GM19463 (cell line): ENCODE measurements around the gene MGMT.

ENCODE experiments used
- ATAC-seq: cut with Tn5 transposase; IDR thresholded peaks from one replicate; pipeline ENCODE4 v1.9.1; 2021; ENCODE audit warnings: mild to moderate bottlenecking, moderate library complexity; ENCODE audit not compliant: unreplicated experiment

The MGMT gene

DNA sequence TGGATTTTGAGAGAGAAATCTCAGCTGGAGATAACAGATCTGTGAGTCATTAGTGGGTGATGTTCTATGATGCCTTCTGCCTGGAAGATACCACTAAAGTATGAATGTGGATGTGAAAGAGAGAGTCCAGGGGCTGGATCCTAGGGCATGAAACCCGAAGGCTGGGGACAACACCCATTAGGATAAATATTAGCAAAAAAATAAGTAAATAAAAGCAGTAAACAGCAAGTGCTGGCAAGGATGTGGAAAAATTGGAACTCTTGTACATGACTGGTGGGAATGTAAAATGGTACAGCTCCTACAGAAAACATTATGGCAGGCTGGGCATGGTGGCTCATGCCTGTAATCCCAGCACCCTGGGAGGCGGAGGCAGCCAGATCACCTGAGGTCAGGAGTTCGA is 16.6 kb upstream of the MGMT start:
- ATAC-seq = no peak

DNA sequence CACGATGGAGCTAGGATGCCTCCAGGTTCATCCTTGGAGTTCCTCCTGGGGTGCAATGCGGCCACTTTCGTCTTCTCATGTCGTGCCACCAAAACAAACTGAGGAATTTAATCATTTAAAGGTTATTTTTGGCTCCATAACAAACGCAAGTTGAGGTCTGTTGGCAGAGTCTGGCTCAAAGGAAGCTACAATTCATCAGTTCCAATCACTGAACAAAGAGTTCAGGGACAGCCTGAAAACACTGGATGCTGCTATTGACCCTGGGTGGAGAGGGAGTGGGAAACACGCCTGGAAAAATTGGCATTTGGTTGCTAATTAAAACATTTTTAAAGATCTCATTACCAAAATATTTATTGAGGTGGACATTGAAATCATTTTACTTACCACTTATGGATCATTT is 11.4 kb upstream of the MGMT start:
- ATAC-seq = no peak

DNA sequence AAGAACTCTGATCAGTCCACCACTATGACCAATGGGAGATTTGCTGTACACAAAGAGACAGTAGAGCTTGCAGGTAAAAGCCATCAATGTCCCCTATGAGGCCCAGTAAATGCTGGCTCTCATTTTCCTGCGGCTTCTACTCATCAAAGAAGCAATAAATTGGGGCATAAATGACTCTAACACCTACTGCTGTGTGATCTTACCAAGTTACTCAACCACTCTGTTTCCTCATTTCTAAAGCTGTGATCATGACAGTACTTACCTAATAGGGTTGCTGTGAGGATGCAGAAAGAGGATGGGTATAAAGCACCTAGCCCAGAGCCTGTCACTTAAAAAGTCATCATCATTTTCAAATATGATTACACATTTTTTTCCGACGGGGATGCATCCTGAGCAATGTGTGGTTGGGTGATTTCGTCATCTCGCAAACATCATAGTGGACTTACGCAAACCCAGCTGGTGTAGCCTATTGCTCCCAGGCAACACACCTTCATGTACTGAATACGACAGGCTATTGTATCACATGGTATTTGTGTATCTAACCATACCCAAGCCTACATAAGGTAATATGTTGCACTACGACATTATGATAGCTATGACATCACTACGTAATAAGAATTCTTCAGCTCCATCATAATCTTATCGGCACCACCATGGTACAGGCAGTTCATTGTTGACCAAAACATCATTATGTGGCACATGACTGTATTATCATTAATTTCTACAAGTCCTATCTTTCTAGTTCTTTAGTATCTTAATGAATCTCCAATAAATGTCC is 7.1 kb upstream of the MGMT start:
- ATAC-seq = no peak

DNA sequence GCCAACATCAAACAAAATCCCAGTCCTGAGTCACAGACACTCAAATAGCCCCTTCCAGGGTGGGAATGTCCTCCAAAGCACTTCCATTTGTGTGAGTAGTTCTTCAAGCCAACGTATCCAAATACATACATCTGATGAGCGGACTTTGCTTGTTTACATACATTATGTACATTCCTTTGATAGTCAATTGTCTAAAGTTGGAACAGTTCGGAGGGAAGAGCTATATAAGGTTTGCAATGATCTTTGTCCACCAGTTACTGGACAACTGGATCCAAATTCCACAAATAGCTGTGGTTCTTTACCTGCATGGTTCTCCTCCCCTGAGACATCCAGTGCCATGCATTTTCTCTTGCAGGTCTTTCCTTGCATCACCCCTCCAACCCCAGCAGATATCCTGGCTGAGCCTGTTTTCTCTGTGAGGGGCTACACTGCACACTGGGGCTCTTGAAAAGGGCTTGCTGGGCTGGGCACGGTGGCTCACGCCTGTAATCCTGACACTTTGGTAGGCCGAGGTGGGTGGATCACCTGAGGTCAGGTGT is 4.7 kb upstream of the MGMT start:
- ATAC-seq = no peak

DNA sequence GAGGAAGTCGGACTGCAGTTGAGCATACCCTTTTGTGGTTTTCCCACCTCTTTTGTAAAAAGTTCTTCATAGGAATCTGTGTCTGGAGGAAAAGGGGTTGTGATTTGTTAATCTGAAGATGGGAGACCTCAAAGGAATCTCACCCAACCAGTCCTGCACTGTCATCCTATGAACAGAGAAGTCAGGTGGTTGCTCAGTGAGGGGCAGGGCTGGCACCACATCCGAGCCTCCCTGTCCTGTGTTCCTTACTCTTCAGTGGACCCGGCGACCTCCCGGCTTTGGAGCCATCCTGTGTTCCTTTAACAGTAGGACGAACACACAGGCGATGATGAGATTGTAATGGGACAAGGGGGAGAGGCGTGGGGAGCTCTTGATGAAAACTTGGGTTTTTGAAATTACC is 2.8 kb upstream of the MGMT start:
- no peak for ATAC-seq

DNA sequence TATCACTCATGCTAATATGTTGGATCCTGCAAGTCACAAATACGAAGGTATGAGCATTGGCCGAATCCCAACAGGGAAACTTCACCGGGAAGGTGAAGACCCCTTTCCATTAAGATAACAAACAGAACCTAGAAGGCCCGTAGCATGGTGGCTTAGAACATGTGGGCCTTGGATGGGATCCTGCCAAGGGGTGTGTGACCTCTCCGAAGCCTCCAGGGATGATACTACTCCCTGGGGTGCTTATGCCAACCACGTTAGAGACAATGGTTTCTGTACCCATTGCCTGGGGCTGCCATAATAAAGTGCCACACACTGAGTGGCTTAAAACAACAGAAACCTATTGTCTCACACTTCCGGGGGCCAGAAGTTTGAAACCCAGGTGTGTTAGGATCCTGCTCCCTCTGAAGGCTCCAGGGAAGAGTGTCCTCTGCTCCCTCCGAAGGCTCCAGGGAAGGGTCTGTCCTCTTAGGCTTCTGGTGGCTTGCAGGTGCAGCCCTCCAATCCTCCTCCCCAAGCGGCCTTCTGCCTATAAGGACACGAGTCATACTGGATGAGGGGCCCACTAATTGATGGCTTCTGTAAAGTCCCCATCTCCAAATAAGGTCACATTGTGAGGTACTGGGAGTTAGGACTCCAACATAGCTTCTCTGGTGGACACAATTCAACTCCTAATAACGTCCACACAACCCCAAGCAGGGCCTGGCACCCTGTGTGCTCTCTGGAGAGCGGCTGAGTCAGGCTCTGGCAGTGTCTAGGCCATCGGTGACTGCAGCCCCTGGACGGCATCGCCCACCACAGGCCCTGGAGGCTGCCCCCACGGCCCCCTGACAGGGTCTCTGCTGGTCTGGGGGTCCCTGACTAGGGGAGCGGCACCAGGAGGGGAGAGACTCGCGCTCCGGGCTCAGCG is 992 bp upstream of the MGMT start:
- no peak for ATAC-seq

DNA sequence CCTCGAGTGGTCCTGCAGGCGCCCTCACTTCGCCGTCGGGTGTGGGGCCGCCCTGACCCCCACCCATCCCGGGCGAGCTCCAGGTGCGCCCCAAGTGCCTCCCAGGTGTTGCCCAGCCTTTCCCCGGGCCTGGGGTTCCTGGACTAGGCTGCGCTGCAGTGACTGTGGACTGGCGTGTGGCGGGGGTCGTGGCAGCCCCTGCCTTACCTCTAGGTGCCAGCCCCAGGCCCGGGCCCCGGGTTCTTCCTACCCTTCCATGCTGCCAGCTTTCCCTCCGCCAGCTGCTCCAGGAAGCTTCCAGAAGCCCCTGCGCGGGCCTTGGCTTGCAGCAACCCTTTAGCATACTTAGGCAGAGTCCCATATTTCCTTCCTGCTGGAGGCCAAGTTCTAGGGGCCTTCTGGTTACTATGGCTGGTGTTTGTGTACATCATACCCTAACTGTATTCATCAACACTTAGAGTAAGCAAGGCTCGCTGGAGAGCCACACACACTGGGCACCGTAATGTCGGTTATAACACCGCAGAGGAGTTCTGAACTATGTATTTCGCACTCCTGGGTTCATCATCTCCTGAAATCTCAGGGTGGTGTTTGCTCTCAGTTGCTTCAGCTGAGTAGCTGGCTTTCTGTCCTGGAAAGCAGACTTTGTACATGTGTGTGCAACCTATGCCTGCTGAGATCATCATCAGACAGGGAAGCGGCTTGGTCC is 471 bp downstream of the MGMT start:
- ATAC-seq = peak; percentile 5

DNA sequence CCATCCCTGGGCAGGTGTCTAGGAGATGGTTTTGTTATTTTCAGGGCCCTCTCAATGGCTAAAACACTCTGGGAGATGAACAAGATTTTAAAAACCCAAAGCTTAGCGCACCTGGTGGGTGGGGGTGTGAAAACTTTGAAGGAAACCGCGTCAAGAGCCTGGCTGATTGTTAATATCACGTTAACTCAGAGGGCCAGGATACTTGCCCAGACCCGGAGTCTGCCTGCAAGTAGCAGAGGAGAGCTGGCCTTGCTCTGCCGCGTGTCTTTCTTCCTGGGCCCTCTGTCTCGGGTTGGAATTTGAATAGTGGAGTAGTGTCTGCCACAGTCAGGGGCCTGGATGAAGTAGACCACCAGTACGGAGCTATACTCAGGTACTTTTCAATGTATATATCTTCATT is 1.1 kb downstream of the MGMT start:
- no peak for ATAC-seq

DNA sequence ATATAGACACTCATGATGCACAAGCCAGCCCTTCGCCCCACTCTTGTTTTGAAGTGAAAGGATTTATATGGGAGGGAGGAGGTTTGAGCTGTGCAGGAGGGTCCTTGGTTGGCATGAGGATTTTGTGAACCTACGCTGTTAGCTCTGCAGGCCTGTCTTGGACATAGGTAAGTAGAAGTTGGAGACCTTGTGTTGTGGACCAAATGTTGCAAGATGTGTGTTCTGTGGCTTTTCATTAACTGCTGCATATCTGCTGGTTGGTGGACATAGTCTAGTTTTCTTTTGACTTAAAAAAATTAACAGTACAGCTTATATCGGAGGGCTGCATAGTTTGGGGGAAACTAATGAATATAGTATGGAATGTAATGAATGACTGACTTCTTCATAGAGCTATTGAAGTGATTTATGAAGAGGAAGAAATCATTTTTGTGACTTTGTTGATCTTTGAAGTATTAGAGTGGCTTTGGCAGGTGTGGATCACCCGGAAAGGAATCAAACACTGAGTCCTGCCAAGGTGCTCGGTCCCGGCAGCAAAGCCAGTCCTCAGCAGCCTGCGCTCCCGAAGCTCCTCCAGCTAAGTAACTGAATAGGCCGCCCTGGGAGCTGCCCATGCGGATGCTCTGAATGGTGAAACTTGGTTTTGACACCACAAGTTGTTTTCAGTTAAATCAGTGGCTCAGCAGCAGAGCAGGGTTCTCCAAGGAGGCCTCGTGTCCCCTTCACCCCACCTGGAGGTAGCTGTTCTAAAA is 3.2 kb downstream of the MGMT start:
- ATAC-seq = no peak

DNA sequence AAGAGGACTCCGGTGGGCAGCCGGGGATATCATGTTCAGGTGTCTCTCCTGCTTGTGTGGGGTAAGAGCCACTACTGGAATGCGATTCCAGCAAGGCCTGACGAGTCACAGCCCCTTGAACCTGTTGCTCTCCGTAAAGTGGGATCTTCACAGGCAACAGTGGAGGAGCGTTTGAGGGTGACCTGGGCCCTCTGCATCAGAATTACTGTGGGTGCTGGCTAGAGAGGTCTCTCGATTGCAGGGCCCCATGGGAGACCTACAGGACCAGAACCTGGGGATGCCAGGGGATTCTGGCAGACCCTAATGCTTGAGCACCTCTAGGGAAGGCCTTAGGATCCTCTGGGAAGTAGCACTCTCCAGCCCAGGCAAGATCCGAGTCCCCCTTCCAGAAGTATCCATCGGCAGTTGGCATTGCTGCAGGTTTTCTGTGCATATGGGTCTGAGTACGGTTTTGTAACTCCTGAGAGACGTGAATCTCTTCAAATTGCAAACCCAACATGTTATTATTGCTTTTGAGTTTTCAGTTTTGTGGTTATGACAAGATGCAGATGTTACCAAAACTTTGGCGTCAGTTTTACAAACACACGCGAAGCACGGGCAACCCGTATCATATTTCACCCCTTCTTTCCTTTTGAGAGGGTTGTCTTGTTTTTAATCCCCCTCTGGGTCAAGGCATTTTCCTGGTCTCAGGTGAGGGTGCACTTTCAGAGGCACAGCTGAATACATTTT is 4.6 kb downstream of the MGMT start:
- ATAC-seq = no peak

DNA sequence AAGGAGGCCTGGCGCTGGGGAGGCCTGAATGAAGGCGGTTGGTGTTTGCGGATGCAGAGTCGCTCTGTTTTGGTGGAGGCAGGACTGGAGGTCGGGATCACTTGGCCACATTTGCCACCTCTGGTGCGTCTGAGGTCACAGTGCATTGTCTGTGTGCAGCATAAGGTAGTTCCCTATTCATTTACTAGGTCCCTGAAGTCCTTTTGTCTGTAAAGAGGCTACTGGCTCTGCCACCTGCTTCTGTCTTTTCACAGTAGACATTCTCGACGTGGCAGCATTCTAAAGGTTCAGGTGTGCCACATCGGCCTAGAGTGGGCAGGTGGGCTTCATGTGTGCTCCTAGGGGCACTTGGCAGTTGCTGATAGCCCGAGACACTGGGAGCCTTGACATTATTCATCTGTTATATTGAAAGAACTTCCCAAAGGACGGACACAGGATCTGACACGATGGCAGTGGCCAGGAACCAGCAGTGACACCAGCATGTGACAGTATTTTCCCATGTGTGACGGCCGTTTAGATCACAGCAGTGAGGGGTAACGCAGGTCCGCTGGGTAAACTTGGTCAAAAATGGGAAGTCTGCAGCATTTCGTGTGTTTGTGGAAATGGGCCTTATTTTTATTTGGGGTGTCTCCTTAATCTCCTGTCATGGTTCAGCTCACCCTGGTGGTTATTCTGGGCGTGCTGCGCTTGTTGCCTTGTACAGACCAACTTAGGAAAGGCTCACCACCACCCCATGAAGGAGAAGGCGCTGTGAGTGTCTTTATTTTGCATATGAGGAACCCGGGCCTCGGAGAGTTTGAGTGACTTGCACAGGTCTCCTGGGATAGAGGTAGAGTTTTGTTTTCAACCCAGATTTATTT is 5.9 kb downstream of the MGMT start:
- ATAC-seq = no peak

DNA sequence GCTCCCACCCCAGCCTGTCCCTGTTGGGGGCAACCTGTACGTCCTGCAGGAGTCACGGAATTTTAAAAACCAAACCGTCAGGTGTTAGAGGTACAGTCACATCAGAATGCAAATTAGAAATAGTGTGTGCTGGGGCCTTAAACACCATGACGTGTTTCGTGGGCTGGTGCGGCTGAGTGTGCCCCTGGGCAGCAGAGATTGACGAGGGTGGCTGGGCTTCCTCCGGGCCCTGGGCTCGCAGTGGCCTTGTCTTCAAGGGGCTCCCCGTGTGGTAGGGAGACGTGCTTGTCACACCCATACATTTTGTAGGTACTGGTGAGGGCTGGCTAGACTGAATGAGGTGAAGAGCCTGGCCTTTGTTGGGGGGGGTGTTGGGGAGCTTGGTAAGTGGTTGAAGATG is 7.6 kb downstream of the MGMT start:
- no peak for ATAC-seq

DNA sequence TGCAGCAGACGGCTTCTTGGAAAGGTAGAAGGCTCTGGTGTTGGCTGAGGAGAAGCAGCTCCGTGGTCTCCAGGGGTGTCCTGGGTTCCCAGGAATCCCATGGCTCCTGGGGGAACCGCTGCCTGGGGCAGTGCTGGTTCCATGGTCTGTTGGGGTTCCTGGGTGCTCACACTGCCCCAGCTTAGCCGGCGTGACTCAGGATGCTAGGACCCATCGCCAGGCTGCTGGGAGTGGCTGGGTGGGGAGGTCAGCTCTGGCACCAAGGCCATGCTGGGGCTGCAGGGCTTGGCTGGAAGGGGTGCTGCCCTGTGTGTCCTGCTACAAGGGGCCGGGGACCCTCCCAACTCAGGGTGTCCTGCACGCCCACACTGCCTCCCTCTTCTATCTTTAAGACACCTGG is 9.4 kb downstream of the MGMT start:
- no peak for ATAC-seq

DNA sequence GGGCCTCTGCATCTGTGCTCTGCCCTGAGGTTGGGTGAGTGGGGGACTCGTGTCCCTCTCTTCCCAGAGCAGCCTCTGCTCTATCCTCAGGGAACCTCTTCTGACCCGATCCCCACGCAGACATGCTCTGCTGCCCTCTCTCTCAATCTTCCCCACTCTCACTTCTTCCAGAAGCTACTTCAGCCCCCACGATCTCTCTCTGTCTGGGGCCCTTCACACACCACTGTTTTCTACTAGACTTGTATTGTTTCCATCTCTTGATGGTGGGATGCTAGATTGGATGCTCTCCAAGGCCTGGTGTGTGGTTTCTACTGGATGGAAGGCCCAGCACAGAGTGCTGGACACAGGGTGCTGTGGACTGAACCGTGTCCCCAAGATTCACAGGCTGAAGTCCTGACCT is 10.0 kb downstream of the MGMT start:
- ATAC-seq = no peak

DNA sequence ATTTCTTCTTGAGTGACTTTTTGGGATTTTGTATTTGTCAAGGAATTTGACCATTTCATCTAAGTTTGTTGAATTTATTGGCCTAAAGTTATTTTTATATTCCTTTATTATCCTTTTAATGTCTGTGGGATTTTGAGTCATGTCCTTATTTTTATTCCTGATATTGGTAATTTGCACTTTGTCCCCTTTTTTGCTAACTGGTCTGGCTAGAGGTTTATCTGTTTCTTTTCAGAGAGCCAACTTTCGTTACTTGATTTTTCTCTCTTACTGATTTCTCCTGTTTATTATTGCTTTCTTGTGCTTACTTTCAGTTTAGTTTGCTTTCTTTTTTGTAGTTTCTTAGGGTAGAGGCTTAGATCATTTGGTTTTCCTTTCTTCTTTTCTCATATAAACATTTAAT is 14.6 kb downstream of the MGMT start:
- no peak for ATAC-seq

DNA sequence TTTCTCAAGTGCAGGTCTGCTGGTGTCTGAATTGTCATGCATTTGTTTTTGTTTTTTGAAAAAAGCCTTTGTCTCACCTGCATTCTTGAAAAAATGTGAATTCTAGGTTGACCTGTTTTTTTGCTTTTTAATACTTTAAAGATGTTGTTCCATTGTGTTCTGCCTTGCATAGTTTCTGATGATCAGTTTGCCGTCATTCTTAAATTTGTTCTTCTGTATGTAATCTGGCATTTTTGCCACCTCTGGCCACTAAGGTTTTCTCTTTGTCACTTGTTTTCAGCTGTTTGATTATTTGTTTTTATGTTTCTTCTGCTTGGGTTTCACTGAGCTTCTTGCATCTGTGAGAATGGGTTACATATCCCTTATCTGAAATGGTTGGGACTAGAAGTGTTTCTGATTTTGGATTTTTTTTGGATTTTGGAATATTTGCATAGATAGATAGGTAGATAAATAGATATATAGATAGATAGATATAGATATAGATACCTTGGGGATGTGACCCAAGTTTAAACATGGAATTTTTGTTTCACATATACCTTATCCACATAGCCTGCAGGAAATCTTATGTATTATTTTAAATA is 16.5 kb downstream of the MGMT start:
- ATAC-seq = no peak

DNA sequence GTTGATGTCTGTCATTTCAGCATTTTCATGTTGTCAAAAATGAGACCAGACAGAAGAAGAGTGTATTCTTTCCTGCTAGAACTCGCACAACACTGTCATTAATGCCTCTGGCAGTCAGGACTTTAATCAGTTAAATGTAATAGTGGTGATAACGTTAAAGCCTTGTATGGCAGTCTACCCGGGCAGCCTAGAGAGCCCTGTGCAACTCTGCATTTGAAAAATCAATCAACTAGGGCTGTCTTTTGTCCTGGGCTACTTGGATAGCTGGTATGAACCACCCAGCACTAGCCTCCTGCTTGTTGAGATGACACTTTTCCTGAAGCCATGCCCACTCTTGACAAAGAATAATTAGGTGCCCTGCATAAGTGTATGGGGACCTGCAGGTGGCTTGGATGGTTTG is 19.8 kb downstream of the MGMT start:
- ATAC-seq = no peak

DNA sequence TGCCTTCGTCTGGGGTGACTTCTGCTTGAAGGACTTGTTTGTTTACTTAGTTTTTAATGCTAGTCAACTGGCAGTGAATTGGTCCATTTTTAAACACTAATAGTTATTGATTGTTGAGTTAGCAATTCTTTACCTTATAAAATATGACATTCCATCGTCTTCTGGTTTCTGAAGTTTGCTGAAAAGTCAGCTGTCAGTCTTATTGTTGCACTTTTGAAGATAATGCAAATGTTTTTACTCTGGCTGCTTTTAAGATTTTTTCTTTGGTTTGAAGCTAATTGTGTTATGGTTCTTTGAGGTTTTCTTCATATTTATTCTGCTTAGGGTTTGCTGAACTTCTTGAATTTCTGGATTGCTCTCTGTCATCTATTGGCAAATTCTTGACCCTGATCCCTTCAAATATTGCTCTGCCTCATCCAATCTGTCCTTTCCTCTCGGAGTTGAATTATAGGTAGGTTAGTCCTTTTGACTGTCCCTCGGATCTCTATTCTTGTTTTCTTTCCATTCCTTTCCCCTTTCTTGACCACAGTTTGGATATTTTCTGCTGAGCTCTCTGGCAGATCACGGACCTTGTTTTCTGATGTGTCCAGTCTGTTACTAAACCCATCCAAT is 24.2 kb downstream of the MGMT start:
- ATAC-seq = no peak
